Glutamatergic neuron (in vitro differentiated cells): Measurements from ENCODE around the gene SCUBE1. TPM values are rescaled to one million over a fixed set of nuclear protein-coding genes. Genes with fewer than 3 reads are reported as not detected.

ENCODE experiments used
- DNase-seq: peaks from one replicate; pipeline ENCODE4 v3.0.0; 2022
- H3K27ac Mint-ChIP-seq: one replicate; pipeline ENCODE4 v1.8.0; 2020; ENCODE audit warnings: mild to moderate bottlenecking, mixed read lengths, inconsistent platforms; ENCODE audit not compliant: unreplicated experiment
- H3K27me3 Mint-ChIP-seq: one replicate; pipeline ENCODE4 v1.8.0; 2020; ENCODE audit warnings: mild to moderate bottlenecking, moderate library complexity, mixed read lengths, inconsistent platforms; ENCODE audit not compliant: unreplicated experiment
- H3K36me3 Mint-ChIP-seq: one replicate; pipeline ENCODE4 v1.8.0; 2020; ENCODE audit warnings: mild to moderate bottlenecking, mixed read lengths, inconsistent platforms; ENCODE audit not compliant: unreplicated experiment
- H3K4me1 Mint-ChIP-seq: one replicate; pipeline ENCODE4 v1.8.0; 2020; ENCODE audit warnings: mild to moderate bottlenecking, low read depth, mixed read lengths, inconsistent platforms; ENCODE audit not compliant: unreplicated experiment
- H3K4me3 Mint-ChIP-seq: one replicate; pipeline ENCODE4 v1.8.0; 2020; ENCODE audit warnings: mild to moderate bottlenecking, mixed read lengths, inconsistent platforms; ENCODE audit not compliant: unreplicated experiment
- H3K9me3 Mint-ChIP-seq: one replicate; pipeline ENCODE4 v1.8.0; 2020; ENCODE audit warnings: mild to moderate bottlenecking, moderate library complexity, mixed read lengths, inconsistent platforms; ENCODE audit not compliant: unreplicated experiment
- CTCF ChIP-seq: fragments of 200-600 bp; sonication (generic); IDR thresholded peaks from one replicate; pipeline ENCODE4 v1.5.0; 2021; ENCODE audit not compliant: partially characterized antibody, unreplicated experiment
- total RNA-seq: library from RNA; stranded (reverse); fragmentation: NEBNext Ultra II Directional; extraction: Animal tissue kit (Norgen Biotek cat#: 25700); gene quantifications from one replicate; pipeline ENCODE4 v1.2.1, GENCODE V29; 2021; ENCODE audit not compliant: unreplicated experiment

SCUBE1 gene
- total RNA-seq, 1 donor from 2014 or later = 25.8 TPM

- TF ChIP-seq CTCF = peak; percentile 74
- Mint-ChIP-seq H3K4me1 (peaks cover 7% of the 10 kb centered on the region), H3K27ac (peak overlapping the region; percentile 52), H3K27me3 (peaks cover 3% of the 10 kb centered on the region), H3K36me3 (peaks cover 4% of the 10 kb centered on the region), H3K4me3 (peak overlapping the region; percentile 74), H3K9me3 (peaks cover 6% of the 10 kb centered on the region)
- DNase-seq = peak; percentile 94
Observed at GRCh38 chr22:43187171-43188099, 155.7 kb downstream of the SCUBE1 start.

GRCh38 chr22:43186272-43187170 is 156.7 kb downstream of the SCUBE1 start, which contains the start of gene TTLL12:
TTLL12 (minus strand) TSS chr22:43187134; CDS start chr22:43187069, 65 bp downstream.
- H3K4me3 Mint-ChIP-seq = peak within 1 kb of the TSS; percentile 74
- DNase-seq = peak; percentile 79
- no peak for TF ChIP-seq CTCF
- H3K27ac Mint-ChIP-seq = peak within 1 kb of the TSS; percentile 52
- H3K36me3 Mint-ChIP-seq = peaks cover 3% of the 10 kb centered on the region
- peaks cover 7% of the 10 kb centered on the region for H3K27me3 Mint-ChIP-seq
- H3K9me3 Mint-ChIP-seq = peaks cover 6% of the 10 kb centered on the region
- H3K4me1 Mint-ChIP-seq = peaks cover 7% of the 10 kb centered on the region

GRCh38 chr22:43185860-43186261 is 157.3 kb downstream of the SCUBE1 start:
- Mint-ChIP-seq H3K27me3 (peaks cover 7% of the 10 kb centered on the region), H3K4me3 (peak overlapping the region; percentile 74), H3K27ac (no peak overlapping the region), H3K36me3 (no peaks in the 10 kb centered on the region), H3K9me3 (peaks cover 5% of the 10 kb centered on the region), H3K4me1 (peaks cover 7% of the 10 kb centered on the region)
- TF ChIP-seq CTCF = no peak
- no peak for DNase-seq

- H3K4me3 Mint-ChIP-seq = no peak overlapping the region
- H3K4me1 Mint-ChIP-seq = peaks cover 7% of the 10 kb centered on the region
- no peak for DNase-seq
- H3K27ac Mint-ChIP-seq = no peak overlapping the region
- H3K36me3 Mint-ChIP-seq = no peaks in the 10 kb centered on the region
- no peak for TF ChIP-seq CTCF
- H3K27me3 Mint-ChIP-seq = peaks cover 7% of the 10 kb centered on the region
- H3K9me3 Mint-ChIP-seq = peaks cover 5% of the 10 kb centered on the region
Observed at GRCh38 chr22:43183496-43184277, 159.5 kb downstream of the SCUBE1 start.
